Measurements from ENCODE around the gene NCS1.

DNA sequence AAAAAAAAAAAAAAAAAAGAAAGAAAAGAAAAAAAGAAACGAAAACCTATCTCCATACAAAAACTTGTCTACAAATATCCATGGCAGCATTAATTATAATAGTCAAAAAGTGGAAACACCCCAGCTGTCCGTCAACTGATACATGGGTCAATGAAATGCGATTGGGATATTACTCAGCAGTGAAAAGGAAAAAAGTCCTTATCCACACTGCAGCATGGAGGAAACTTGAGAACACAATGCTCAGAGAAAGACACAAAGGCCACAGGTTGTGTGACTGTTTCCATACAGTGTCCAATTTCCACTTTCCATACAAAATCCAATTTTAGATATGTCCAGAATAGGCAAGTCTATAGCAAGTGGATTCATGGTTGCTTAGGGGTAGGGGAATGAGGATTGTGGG is 24.3 kb upstream of the NCS1 start:
- TF ChIP-seq, protein P1, sequence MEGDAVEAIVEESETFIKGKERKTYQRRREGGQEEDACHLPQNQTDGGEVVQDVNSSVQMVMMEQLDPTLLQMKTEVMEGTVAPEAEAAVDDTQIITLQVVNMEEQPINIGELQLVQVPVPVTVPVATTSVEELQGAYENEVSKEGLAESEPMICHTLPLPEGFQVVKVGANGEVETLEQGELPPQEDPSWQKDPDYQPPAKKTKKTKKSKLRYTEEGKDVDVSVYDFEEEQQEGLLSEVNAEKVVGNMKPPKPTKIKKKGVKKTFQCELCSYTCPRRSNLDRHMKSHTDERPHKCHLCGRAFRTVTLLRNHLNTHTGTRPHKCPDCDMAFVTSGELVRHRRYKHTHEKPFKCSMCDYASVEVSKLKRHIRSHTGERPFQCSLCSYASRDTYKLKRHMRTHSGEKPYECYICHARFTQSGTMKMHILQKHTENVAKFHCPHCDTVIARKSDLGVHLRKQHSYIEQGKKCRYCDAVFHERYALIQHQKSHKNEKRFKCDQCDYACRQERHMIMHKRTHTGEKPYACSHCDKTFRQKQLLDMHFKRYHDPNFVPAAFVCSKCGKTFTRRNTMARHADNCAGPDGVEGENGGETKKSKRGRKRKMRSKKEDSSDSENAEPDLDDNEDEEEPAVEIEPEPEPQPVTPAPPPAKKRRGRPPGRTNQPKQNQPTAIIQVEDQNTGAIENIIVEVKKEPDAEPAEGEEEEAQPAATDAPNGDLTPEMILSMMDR (IDR thresholded peaks at IDR 0.05): no peak
- TF ChIP-seq POLR2A (IDR thresholded peaks at IDR 0.05): no peak
